ENCODE measurements around the gene MACF1.

GRCh38 chr1:39282537-39283216, 78.2 kb downstream of the MACF1 start:
- TF ChIP-seq CTCF (IDR thresholded peaks at IDR 0.05; ENCODE audit: low read depth, low read length, missing input control) = no peak
- TF ChIP-seq TAF1 (conservative IDR thresholded peaks at IDR 0.05) = no peak
- TF ChIP-seq YY1 (IDR thresholded peaks at IDR 0.05) = no peak
- peak in 1 of 2 donors; percentile 13 for TF ChIP-seq JUND (IDR thresholded peaks at IDR 0.05)
- no peak for TF ChIP-seq REST (IDR thresholded peaks at IDR 0.05)
- TF ChIP-seq GABPA (IDR thresholded peaks at IDR 0.05 in 1 of 2, conservative IDR thresholded peaks at IDR 0.05 in 1 of 2) = no peak
- no peak for TF ChIP-seq MAX (IDR thresholded peaks at IDR 0.05)
